ENCODE data around the gene ATG2B.

- TF ChIP-seq PBX2 (CRISPR knock-in tag; IDR thresholded peaks at IDR 0.05; ENCODE audit: low read depth) (no peak), PBX2 (tag; conservative IDR thresholded peaks at IDR 0.05; ENCODE audit: low read depth) (no peak), POLR2A (conservative IDR thresholded peaks at IDR 0.05) (no peak), CEBPB (tag; IDR thresholded peaks at IDR 0.05) (no peak), NKRF (IDR thresholded peaks at IDR 0.05; ENCODE audit: borderline replicate concordance) (no peak)
Observed at GRCh38 chr14:96380735-96381134, 17.6 kb upstream of the ATG2B start.
